Endothelial cell (in vitro differentiated cells): ENCODE data around the gene AKAP13. TPM values are rescaled to one million over a fixed set of nuclear protein-coding genes. Genes with fewer than 3 reads are reported as not detected.

Experiments used
- DNase-seq: peaks from one replicate; pipeline ENCODE4 v3.0.0; 2021; ENCODE audit warnings: low spot score
- H3K27ac Mint-ChIP-seq: one replicate; pipeline ENCODE4 v1.8.0; 2021; ENCODE audit warnings: mixed read lengths, inconsistent platforms; ENCODE audit not compliant: unreplicated experiment
- H3K27me3 Mint-ChIP-seq: one replicate; pipeline ENCODE4 v1.8.0; 2021; ENCODE audit warnings: mild to moderate bottlenecking, moderate library complexity, mixed read lengths, inconsistent platforms; ENCODE audit not compliant: unreplicated experiment
- H3K36me3 Mint-ChIP-seq: one replicate; pipeline ENCODE4 v1.8.0; 2021; ENCODE audit warnings: mild to moderate bottlenecking, low read depth, mixed read lengths, inconsistent platforms; ENCODE audit not compliant: unreplicated experiment
- H3K4me1 Mint-ChIP-seq: one replicate; pipeline ENCODE4 v1.8.0; 2021; ENCODE audit warnings: mild to moderate bottlenecking, mixed read lengths, inconsistent platforms; ENCODE audit not compliant: unreplicated experiment
- H3K4me3 Mint-ChIP-seq: one replicate; pipeline ENCODE4 v1.8.0; 2021; ENCODE audit warnings: mild to moderate bottlenecking, mixed read lengths, inconsistent platforms; ENCODE audit not compliant: unreplicated experiment
- H3K9me3 Mint-ChIP-seq: one replicate; pipeline ENCODE4 v1.8.0; 2021; ENCODE audit warnings: mixed read lengths, inconsistent platforms; ENCODE audit not compliant: unreplicated experiment
- total RNA-seq: library from RNA; stranded (reverse); fragmentation: NEBNext Ultra II Directional; extraction: Animal tissue kit (Norgen Biotek cat#: 25700); gene quantifications from one replicate; pipeline ENCODE4 v1.2.1, GENCODE V29; 2021; ENCODE audit not compliant: unreplicated experiment
- TF ChIP-seq, protein P1 (sequence below): fragments of 200-600 bp; sonication (generic); IDR thresholded peaks from one replicate; pipeline ENCODE4 v1.5.0; 2021; ENCODE audit warnings: antibody characterized with exemption; ENCODE audit not compliant: unreplicated experiment

Gene AKAP13
- total RNA-seq, 1 donor from 2014 or later, result 249 TPM

DNA sequence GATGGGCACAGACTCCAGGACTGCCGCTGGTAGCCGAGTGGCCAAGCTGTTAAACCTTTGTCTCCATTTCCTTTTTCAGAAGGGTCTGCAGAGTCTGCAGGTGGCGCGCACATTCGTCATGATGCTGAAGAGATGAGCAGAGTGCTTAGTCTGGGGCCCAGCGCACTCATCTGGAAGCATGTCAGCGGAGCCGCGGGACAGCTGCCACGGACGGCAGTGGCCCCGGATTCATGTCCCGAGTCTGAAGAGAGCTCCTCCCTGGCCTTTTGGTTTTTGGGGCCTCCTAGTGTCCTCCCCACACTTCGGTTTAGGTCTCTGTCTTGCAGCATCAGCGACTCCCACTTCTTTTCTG, 371.7 kb downstream of the AKAP13 start:
- no peak overlapping the region for H3K27ac Mint-ChIP-seq
- peaks cover 24% of the 10 kb centered on the region for H3K36me3 Mint-ChIP-seq
- H3K27me3 Mint-ChIP-seq, result peaks cover 27% of the 10 kb centered on the region
- TF ChIP-seq, protein P1, sequence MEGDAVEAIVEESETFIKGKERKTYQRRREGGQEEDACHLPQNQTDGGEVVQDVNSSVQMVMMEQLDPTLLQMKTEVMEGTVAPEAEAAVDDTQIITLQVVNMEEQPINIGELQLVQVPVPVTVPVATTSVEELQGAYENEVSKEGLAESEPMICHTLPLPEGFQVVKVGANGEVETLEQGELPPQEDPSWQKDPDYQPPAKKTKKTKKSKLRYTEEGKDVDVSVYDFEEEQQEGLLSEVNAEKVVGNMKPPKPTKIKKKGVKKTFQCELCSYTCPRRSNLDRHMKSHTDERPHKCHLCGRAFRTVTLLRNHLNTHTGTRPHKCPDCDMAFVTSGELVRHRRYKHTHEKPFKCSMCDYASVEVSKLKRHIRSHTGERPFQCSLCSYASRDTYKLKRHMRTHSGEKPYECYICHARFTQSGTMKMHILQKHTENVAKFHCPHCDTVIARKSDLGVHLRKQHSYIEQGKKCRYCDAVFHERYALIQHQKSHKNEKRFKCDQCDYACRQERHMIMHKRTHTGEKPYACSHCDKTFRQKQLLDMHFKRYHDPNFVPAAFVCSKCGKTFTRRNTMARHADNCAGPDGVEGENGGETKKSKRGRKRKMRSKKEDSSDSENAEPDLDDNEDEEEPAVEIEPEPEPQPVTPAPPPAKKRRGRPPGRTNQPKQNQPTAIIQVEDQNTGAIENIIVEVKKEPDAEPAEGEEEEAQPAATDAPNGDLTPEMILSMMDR, result no peak
- DNase-seq, result no peak
- H3K9me3 Mint-ChIP-seq, result no peaks in the 10 kb centered on the region
- no peak overlapping the region for H3K4me3 Mint-ChIP-seq
- H3K4me1 Mint-ChIP-seq, result peaks cover 46% of the 10 kb centered on the region

DNA sequence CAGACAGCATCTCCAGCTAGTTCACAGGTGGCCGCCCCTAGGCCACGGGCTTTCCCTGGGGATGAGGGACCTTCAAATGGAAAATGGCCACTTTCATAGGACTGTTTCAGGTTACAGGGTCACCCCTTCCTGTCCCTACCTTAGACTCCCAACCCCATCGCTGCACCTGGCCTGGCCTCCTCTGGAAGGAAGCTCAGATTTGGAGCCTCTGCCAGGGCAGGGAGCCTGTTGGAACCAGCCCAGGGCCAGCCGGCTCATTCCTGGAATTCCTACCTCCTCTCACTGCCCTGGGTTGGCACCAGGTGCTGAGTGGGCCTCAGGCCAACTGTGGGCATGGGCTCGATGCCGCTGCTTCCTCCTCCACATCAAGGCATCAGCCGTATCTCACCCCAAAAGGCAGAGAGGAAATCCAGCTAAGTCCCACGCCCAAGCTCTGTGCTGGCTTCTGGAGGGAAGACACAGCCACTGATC, 372.1 kb downstream of the AKAP13 start:
- H3K27ac Mint-ChIP-seq, result peak overlapping the region; percentile 90
- peaks cover 25% of the 10 kb centered on the region for H3K27me3 Mint-ChIP-seq
- H3K36me3 Mint-ChIP-seq, result peaks cover 20% of the 10 kb centered on the region
- no peaks in the 10 kb centered on the region for H3K9me3 Mint-ChIP-seq
- TF ChIP-seq, protein P1, result no peak
- DNase-seq, result no peak
- H3K4me1 Mint-ChIP-seq, result peaks cover 44% of the 10 kb centered on the region
- H3K4me3 Mint-ChIP-seq, result no peak overlapping the region

DNA sequence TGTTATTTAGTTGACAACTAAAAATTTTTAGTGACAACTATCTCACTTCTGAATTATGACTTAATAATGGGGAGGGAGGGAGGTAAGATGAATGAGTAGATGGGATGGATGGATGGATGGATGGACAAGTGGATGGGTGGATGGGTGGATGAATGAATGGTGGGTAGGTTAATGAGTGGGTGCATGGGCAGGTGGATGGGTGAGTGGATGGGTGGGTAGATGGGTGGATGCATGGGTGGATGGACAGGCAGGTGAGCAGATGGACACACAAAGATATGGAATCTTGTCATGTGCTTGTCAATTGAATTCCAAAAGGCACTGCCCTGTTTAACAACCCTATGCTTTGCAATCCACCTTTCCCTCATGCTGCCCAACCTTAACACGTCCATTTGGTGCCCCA, 372.9 kb downstream of the AKAP13 start:
- Mint-ChIP-seq H3K27me3 (peaks cover 26% of the 10 kb centered on the region), H3K4me3 (peak overlapping the region; percentile 50), H3K27ac (no peak overlapping the region), H3K4me1 (peaks cover 38% of the 10 kb centered on the region), H3K9me3 (no peaks in the 10 kb centered on the region), H3K36me3 (peaks cover 17% of the 10 kb centered on the region)
- TF ChIP-seq, protein P1, result no peak
- DNase-seq, result no peak

DNA sequence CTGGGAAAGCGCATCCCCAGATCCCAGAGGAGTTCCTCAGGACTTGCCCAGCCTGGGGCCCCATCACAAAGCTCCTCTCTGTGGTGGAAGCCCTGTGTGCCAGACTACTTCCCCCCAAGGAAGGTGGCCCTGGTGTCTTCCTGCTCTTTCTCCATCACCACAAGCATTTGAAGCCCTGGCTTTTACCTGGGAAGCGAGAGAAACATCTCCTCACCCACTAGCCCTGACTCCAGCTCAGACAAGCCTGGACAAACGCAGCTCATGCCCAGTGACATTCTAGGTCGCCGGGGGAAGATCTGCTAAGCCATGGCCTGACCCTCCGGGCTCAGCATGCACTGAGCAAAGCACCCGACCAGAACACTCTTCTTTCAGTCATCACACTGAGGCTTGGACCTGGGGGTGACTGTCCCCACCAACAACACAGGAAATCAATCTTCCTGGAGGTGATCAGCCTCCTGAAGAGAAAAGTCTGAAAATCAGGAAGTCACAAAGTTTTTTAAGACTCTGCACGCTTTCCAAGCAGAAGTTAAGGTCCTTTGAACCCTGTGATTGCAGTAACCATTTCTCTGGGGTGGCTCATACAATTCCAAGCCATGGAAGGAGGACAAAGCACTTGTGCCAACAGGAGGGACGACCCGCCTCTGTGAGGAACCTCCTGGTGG, 373.5 kb downstream of the AKAP13 start:
- no peak overlapping the region for H3K27ac Mint-ChIP-seq
- H3K4me3 Mint-ChIP-seq, result no peak overlapping the region
- DNase-seq, result no peak
- H3K36me3 Mint-ChIP-seq, result peaks cover 20% of the 10 kb centered on the region
- no peaks in the 10 kb centered on the region for H3K9me3 Mint-ChIP-seq
- H3K4me1 Mint-ChIP-seq, result peaks cover 31% of the 10 kb centered on the region
- TF ChIP-seq, protein P1, result no peak
- peaks cover 24% of the 10 kb centered on the region for H3K27me3 Mint-ChIP-seq

DNA sequence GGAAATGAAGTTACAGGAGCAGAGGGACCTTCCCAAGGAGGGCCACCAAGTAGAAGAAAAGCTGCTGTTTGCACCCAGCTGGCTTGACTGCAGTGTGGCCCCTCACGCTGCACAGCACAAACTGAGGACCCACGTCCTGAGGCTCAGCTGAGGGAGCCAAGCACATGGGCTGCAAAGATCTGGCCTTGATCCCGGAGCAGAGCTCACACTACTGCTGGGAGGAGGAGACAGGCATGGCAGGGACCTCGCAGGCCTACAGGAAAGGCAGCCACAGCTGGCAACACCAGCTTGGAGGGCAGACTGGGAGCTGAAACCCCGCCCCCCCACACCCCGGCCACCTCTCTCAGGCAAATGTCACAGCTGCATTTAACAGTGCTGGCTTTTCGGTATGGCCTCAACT, 374.6 kb downstream of the AKAP13 start:
- no peaks in the 10 kb centered on the region for H3K9me3 Mint-ChIP-seq
- H3K4me3 Mint-ChIP-seq, result no peak overlapping the region
- H3K36me3 Mint-ChIP-seq, result peaks cover 16% of the 10 kb centered on the region
- no peak overlapping the region for H3K27ac Mint-ChIP-seq
- peaks cover 24% of the 10 kb centered on the region for H3K4me1 Mint-ChIP-seq
- H3K27me3 Mint-ChIP-seq, result peaks cover 20% of the 10 kb centered on the region
- no peak for DNase-seq
- TF ChIP-seq, protein P1, result no peak
